GM12878 (cell line): Measurements from ENCODE around the gene REXO1.

Source experiments
- ATF2 ChIP-seq: IDR thresholded peaks from 2 replicates; pipeline ENCODE4 v1.6.1; 2012; ENCODE audit warnings: low read length, inconsistent platforms
- CEBPB ChIP-seq, 2 experiments: fragments of 150-350 bp in 1 of 2; IDR thresholded peaks; 2 replicates each; pipeline ENCODE4 v1.6.1; 2012 to 2014; ENCODE audit warnings: low read depth in 2 of 2, low read length in 2 of 2, borderline replicate concordance in 1 of 2, inconsistent platforms in 1 of 2
- EZH2 ChIP-seq: IDR thresholded peaks from 2 replicates; pipeline ENCODE4 v1.6.1; 2012; ENCODE audit warnings: low read depth, mild to moderate bottlenecking, control low read depth, inconsistent platforms, low read length, borderline replicate concordance; ENCODE audit not compliant: control insufficient read depth
- FOS ChIP-seq: IDR thresholded peaks from 3 replicates; pipeline ENCODE4 v1.6.1; 2011; ENCODE audit warnings: borderline replicate concordance; ENCODE audit not compliant: insufficient read length; ENCODE audit errors: extremely low read depth
- MAX ChIP-seq: IDR thresholded peaks from 2 replicates; pipeline ENCODE4 v1.6.1; 2012; ENCODE audit warnings: low read depth, low read length, improper control_type of control experiment
- POLR2AphosphoS5 ChIP-seq: IDR thresholded peaks from 2 replicates; pipeline ENCODE4 v1.6.1; 2011; ENCODE audit warnings: mild to moderate bottlenecking, low read length, inconsistent platforms
- USF2 ChIP-seq: IDR thresholded peaks from 2 replicates; pipeline ENCODE4 v1.6.1; 2011; ENCODE audit warnings: low read depth, low read length, improper control_type of control experiment, borderline replicate concordance
- TF ChIP-seq, protein P1 (sequence below): IDR thresholded peaks from 2 replicates; pipeline ENCODE4 v1.6.1; 2011; ENCODE audit warnings: low read depth, mild to moderate bottlenecking, low read length, moderate library complexity, borderline replicate concordance; ENCODE audit errors: extremely low read depth
- TF ChIP-seq, protein P2 (sequence below), 3 experiments: IDR thresholded peaks in 2 of 3; conservative IDR thresholded peaks in 1 of 3; 2 replicates each; pipeline ENCODE4 v1.5.1; 2011; ENCODE audit warnings: low read depth in 3 of 3, low read length in 3 of 3, mild to moderate bottlenecking in 3 of 3, control low read depth in 2 of 3, moderate library complexity in 2 of 3, inconsistent platforms in 1 of 3, mixed read lengths in 1 of 3; ENCODE audit not compliant: control insufficient read depth in 2 of 3, insufficient read depth in 1 of 3; ENCODE audit errors: extremely low read depth in 1 of 3

DNA sequence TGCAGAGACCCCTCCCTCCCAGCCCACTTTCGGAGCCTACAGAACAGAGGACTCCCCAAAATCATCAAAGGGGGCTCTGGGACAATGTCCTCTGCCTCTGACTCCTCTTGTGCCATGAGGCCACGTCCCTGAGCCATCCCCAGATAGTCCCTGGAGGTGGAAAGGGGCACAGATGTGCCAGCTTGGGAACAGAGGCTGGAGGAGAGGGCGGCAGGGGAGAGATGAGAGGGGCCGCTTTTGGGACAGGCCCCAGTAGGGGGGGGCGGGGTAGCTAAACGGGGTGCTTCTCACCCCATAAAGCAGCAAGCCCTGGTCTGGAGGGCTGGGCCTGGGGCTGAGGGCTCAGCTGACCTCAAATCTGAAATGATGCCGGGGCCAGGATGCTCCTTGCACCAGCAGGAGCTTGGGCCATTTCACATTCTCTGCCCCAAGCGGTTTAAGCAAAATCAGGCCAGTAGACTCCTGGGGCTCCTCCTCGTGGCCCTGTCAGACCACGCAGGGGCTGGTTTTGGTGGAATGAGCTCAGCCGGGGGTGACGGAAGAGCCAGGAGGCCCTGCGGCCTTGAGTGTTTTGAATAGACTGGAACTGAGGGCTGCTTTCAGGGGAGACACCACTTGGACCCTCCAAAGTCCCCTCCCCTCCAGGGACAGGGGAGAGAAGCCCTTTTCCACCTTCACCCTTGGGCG is 67.9 kb downstream of the REXO1 start:
- TF ChIP-seq USF2 = no peak
- TF ChIP-seq ATF2 = no peak
- TF ChIP-seq, protein P1, sequence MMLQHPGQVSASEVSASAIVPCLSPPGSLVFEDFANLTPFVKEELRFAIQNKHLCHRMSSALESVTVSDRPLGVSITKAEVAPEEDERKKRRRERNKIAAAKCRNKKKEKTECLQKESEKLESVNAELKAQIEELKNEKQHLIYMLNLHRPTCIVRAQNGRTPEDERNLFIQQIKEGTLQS = no peak
- TF ChIP-seq, protein P2, sequence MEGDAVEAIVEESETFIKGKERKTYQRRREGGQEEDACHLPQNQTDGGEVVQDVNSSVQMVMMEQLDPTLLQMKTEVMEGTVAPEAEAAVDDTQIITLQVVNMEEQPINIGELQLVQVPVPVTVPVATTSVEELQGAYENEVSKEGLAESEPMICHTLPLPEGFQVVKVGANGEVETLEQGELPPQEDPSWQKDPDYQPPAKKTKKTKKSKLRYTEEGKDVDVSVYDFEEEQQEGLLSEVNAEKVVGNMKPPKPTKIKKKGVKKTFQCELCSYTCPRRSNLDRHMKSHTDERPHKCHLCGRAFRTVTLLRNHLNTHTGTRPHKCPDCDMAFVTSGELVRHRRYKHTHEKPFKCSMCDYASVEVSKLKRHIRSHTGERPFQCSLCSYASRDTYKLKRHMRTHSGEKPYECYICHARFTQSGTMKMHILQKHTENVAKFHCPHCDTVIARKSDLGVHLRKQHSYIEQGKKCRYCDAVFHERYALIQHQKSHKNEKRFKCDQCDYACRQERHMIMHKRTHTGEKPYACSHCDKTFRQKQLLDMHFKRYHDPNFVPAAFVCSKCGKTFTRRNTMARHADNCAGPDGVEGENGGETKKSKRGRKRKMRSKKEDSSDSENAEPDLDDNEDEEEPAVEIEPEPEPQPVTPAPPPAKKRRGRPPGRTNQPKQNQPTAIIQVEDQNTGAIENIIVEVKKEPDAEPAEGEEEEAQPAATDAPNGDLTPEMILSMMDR (IDR thresholded peaks at IDR 0.05 in 2 of 3, conservative IDR thresholded peaks at IDR 0.05 in 1 of 3; ENCODE audit: control insufficient read depth in 2 of 3, extremely low read depth in 1 of 3, insufficient read depth in 1 of 3, low read depth in 3 of 3, low read length in 3 of 3) = no peak
- no peak for TF ChIP-seq CEBPB (IDR thresholded peaks at IDR 0.05; ENCODE audit: borderline replicate concordance in 1 of 2, low read depth in 2 of 2, low read length in 2 of 2)
- no peak for TF ChIP-seq MAX
- no peak for TF ChIP-seq POLR2AphosphoS5
- TF ChIP-seq EZH2 = no peak
- no peak for TF ChIP-seq FOS
